Right lobe of liver (tissue), 6 donors: ENCODE data around the gene SLC12A3. TPM values are rescaled to one million over a fixed set of nuclear protein-coding genes. Genes with fewer than 3 reads are reported as not detected.
A peak's percentile ranks its signal among the peaks of the same experiment; 100 is the strongest.

ENCODE experiments used
- ATAC-seq, 4 donors: fragments of 200-7000 bp; cut with Tn5 transposase; one replicate each; pipeline ENCODE4 v1.9.1; 2020; ENCODE audit warnings: mild to moderate bottlenecking in 4 of 4, moderate library complexity in 4 of 4
- DNase-seq, 3 donors: peaks; one replicate each; pipeline ENCODE4 v3.0.0-alpha.2; 2020
- H3K27ac ChIP-seq, 3 donors: fragments of 200-600 bp; one replicate each; pipeline ENCODE4 v1.8.0; 2022
- H3K27me3 ChIP-seq, 2 donors: fragments of 200-600 bp; one replicate each; pipeline ENCODE4 v1.8.0; 2022
- H3K36me3 ChIP-seq, 4 donors: fragments of 200-600 bp; sonication (generic) in 1 of 4; one replicate each; pipeline versions ENCODE4 v1.5.1 to v1.8.0; 2017 to 2022; ENCODE audit warnings: control low read depth in 1 of 4
- H3K4me1 ChIP-seq, 4 donors: fragments of 200-600 bp; sonication (generic) in 1 of 4; one replicate each; pipeline versions ENCODE4 v1.5.1 to v1.8.0; 2017 to 2022; ENCODE audit warnings: control low read depth in 1 of 4
- H3K4me3 ChIP-seq, 3 donors: fragments of 200-600 bp; one replicate each; pipeline ENCODE4 v1.8.0; 2022
- H3K9me3 ChIP-seq, 4 donors: fragments of 200-600 bp; sonication (generic) in 1 of 4; one replicate each; pipeline versions ENCODE4 v1.5.1 to v1.8.0; 2017 to 2022; ENCODE audit warnings: control low read depth in 1 of 4
- CTCF ChIP-seq, 4 donors: fragments of 200-600 bp in 3 of 4; fragments of 450-650 bp in 1 of 4; IDR thresholded peaks; one replicate each; pipeline versions ENCODE4 v1.5.1 to v1.8.0; 2016 to 2022; ENCODE audit warnings: antibody characterized with exemption in 4 of 4, mild to moderate bottlenecking in 2 of 4
- POLR2A ChIP-seq: fragments of 450-650 bp; IDR thresholded peaks from one replicate; pipeline ENCODE4 v1.6.1; 2017; ENCODE audit warnings: antibody characterized with exemption, mild to moderate bottlenecking
- WGBS: methylation state at CpG from one replicate; pipeline ENCODE4 v1.1.6; 2018; ENCODE audit warnings: low coverage, low lambda C conversion rate; ENCODE audit not compliant: insufficient coverage; ENCODE audit errors: missing lambda C conversion rate; 5-methylcytosine and 5-hydroxymethylcytosine counted together
- intact Hi-C, 2 donors: fragments of 100-400 bp; cut with DNase I; formaldehyde crosslinking; loops; one replicate each; pipeline versions ENCODE4 v1.11.2 to v1.14.1; 2022
- total RNA-seq, 6 experiments: library from RNA; depleted of rRNA in 2 of 6; stranded (reverse); fragments of >200 nt in 2 of 6; fragmentation: NEBNext Ultra II Directional in 3 of 6; extraction: Animal tissue kit (Norgen Biotek cat#: 25700) in 3 of 6; gene quantifications; one replicate each; pipeline versions ENCODE4 v1.1.0 to v1.2.4, GENCODE V29; 2016 to 2023
- donor health status: DM: no; HTN: yes; CAD: no.
- donor health status: DM: no; HTN: no; CAD: no.
- donor health status: DM: no; HTN: no; CAD: no.
- donor health status: DM: no; HTN: yes; CAD: no.
- donor health status: DM: no; HTN: yes; CAD: no.

Gene SLC12A3
- total RNA-seq, 6 experiments from 2014 or later = not detected

- peak in 1 of 4 donors; percentile 14 for ATAC-seq
- no peak overlapping the region for H3K27ac ChIP-seq
- DNase-seq = no peak
- H3K4me3 ChIP-seq = no peak overlapping the region
- intact Hi-C loops = no loop called here
- H3K36me3 ChIP-seq = peaks cover 0 to 7% (median 5%) of the 10 kb centered on the region in 4 donors
- no peaks in the 10 kb centered on the region for H3K27me3 ChIP-seq
- H3K9me3 ChIP-seq = no peaks in the 10 kb centered on the region
- no peaks in the 10 kb centered on the region for H3K4me1 ChIP-seq
- TF ChIP-seq POLR2A (no peak), CTCF (IDR thresholded peaks at IDR 0.05) (no peak)
These were observed 22.9 kb upstream of the SLC12A3 start for GRCh38 chr16:56842133-56842532.

- no peak overlapping the region for H3K4me3 ChIP-seq
- DNase-seq (peak in 1 of 3 donors; percentile 8), ATAC-seq (no peak)
- 94% methylated on average over 4 of the region's 6 CpGs for WGBS
- TF ChIP-seq POLR2A (no peak), CTCF (IDR thresholded peaks at IDR 0.05) (no peak)
- intact Hi-C loops = no loop called here
- H3K27ac ChIP-seq = no peak overlapping the region
- H3K9me3 ChIP-seq = no peaks in the 10 kb centered on the region
- peaks cover 0 to 1% (median 0%) of the 10 kb centered on the region in 4 donors for H3K36me3 ChIP-seq
- peaks cover 0 to 14% (median 0%) of the 10 kb centered on the region in 4 donors for H3K4me1 ChIP-seq
- H3K27me3 ChIP-seq = no peaks in the 10 kb centered on the region
These were observed 21.0 kb upstream of the SLC12A3 start for GRCh38 chr16:56844056-56844455.

- no peak overlapping the region for H3K4me3 ChIP-seq
- H3K9me3 ChIP-seq = no peaks in the 10 kb centered on the region
- peak in 1 of 3 donors; percentile 9 for DNase-seq
- no peaks in the 10 kb centered on the region for H3K27me3 ChIP-seq
- ATAC-seq = peak in 1 of 4 donors; percentile 6
- H3K4me1 ChIP-seq = peaks cover 0 to 27% (median 0%) of the 10 kb centered on the region in 4 donors
- peaks cover 0 to 1% (median 0%) of the 10 kb centered on the region in 4 donors for H3K36me3 ChIP-seq
- intact Hi-C loops = no loop called here
- 57% methylated on average over 7 of the region's 9 CpGs for WGBS
- no peak for TF ChIP-seq POLR2A
- TF ChIP-seq CTCF (IDR thresholded peaks at IDR 0.05) = no peak
- H3K27ac ChIP-seq = no peak overlapping the region
These were observed 17.7 kb upstream of the SLC12A3 start for GRCh38 chr16:56847173-56847910.

- peaks cover 0 to 1% (median 0%) of the 10 kb centered on the region in 4 donors for H3K36me3 ChIP-seq
- DNase-seq = peak in 2 of 3 donors; percentile 51 to 76
- intact Hi-C loops = no loop called here
- no peaks in the 10 kb centered on the region for H3K27me3 ChIP-seq
- no peaks in the 10 kb centered on the region for H3K9me3 ChIP-seq
- H3K4me3 ChIP-seq = no peak overlapping the region
- peak; percentile 65 to 91 (median 80) for ATAC-seq
- H3K27ac ChIP-seq = no peak overlapping the region
- 53% methylated on average over 9 of the region's 11 CpGs for WGBS
- peaks cover 0 to 27% (median 0%) of the 10 kb centered on the region in 4 donors for H3K4me1 ChIP-seq
- no peak for TF ChIP-seq CTCF (IDR thresholded peaks at IDR 0.05)
- TF ChIP-seq POLR2A = no peak
These were observed 16.7 kb upstream of the SLC12A3 start for GRCh38 chr16:56848029-56848936.
